ENCODE results near the gene RCN2. TPM values are rescaled to one million over a fixed set of nuclear protein-coding genes. Genes with fewer than 3 reads are reported as not detected.
A peak's percentile ranks its signal among the peaks of the same experiment; 100 is the strongest.
"Not testable (repeated sequence)": the region's sequence is repeated elsewhere in the genome, so short reads cannot be mapped to it uniquely, and the experiment has no call there.

The RCN2 gene, protein sequence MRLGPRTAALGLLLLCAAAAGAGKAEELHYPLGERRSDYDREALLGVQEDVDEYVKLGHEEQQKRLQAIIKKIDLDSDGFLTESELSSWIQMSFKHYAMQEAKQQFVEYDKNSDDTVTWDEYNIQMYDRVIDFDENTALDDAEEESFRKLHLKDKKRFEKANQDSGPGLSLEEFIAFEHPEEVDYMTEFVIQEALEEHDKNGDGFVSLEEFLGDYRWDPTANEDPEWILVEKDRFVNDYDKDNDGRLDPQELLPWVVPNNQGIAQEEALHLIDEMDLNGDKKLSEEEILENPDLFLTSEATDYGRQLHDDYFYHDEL
- 10 to 100 TPM; 88.0 to 98.1 (median 94.5) TPM for total RNA-seq (2021; fragmentation: NEBNext Ultra II Directional; extraction: Animal tissue kit (Norgen Biotek cat#: 25700))
- long read RNA-seq, full-length matches to known transcripts: 294 of 308 reads
- long read RNA-seq, partial matches to known transcripts: 9 of 308 reads
- long read RNA-seq, other reads (novel, unspliced or antisense): 5 of 308 reads

GRCh38 chr15:76931397-76932134, at the start of gene RCN2:
Gene RCN2, plus strand, starts transcription at chr15:76931749. Its CDS starts 93 bp downstream, at chr15:76931842.
- Mint-ChIP-seq H3K9me3 (no peaks in the 10 kb centered on the region), H3K4me3 (peak within 1 kb of the TSS; percentile 91), H3K36me3 (ENCODE audit: low read depth) (peaks cover 14% of the 10 kb centered on the region), H3K4me1 (ENCODE audit: low read depth) (peaks cover 21% of the 10 kb centered on the region), H3K27ac (peak within 1 kb of the TSS; percentile 84), H3K27me3 (ENCODE audit: insufficient read depth) (peaks cover 5% of the 10 kb centered on the region; the same call in 1 of the 2 replicates)
- TF ChIP-seq, protein P1, sequence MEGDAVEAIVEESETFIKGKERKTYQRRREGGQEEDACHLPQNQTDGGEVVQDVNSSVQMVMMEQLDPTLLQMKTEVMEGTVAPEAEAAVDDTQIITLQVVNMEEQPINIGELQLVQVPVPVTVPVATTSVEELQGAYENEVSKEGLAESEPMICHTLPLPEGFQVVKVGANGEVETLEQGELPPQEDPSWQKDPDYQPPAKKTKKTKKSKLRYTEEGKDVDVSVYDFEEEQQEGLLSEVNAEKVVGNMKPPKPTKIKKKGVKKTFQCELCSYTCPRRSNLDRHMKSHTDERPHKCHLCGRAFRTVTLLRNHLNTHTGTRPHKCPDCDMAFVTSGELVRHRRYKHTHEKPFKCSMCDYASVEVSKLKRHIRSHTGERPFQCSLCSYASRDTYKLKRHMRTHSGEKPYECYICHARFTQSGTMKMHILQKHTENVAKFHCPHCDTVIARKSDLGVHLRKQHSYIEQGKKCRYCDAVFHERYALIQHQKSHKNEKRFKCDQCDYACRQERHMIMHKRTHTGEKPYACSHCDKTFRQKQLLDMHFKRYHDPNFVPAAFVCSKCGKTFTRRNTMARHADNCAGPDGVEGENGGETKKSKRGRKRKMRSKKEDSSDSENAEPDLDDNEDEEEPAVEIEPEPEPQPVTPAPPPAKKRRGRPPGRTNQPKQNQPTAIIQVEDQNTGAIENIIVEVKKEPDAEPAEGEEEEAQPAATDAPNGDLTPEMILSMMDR (IDR thresholded peaks at IDR 0.05): peak; percentile 11; the same call in 1 of the 2 replicates
- DNase-seq: peak; percentile 92

DNA sequence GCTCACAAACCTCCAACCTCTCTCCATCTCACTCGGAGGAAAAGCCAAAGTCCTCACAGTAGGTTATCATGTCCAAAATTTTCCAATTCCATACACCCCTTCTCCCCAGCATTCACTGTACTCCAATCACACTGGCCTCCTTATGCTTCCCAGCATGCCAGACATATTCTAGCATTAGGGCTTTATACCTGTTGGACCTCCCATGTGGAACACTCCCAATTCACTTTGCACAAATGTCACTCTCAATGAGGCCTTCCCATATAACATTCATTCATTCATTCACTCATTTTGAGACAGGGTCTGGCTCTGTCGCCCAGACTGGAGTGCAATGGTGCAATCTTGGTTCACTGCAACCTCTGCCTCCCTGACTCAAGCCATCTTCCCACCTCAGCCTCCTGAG, 46.3 kb upstream of the RCN2 start:
- H3K4me3 Mint-ChIP-seq: no peak overlapping the region
- no peaks in the 10 kb centered on the region for H3K9me3 Mint-ChIP-seq
- TF ChIP-seq, protein P1 (IDR thresholded peaks at IDR 0.05): no peak
- no peak for DNase-seq
- no peaks in the 10 kb centered on the region for H3K4me1 Mint-ChIP-seq (ENCODE audit: low read depth)
- H3K36me3 Mint-ChIP-seq (ENCODE audit: low read depth): peaks cover 7% of the 10 kb centered on the region
- H3K27me3 Mint-ChIP-seq (ENCODE audit: insufficient read depth): no peaks in the 10 kb centered on the region
- H3K27ac Mint-ChIP-seq: no peak overlapping the region

DNA sequence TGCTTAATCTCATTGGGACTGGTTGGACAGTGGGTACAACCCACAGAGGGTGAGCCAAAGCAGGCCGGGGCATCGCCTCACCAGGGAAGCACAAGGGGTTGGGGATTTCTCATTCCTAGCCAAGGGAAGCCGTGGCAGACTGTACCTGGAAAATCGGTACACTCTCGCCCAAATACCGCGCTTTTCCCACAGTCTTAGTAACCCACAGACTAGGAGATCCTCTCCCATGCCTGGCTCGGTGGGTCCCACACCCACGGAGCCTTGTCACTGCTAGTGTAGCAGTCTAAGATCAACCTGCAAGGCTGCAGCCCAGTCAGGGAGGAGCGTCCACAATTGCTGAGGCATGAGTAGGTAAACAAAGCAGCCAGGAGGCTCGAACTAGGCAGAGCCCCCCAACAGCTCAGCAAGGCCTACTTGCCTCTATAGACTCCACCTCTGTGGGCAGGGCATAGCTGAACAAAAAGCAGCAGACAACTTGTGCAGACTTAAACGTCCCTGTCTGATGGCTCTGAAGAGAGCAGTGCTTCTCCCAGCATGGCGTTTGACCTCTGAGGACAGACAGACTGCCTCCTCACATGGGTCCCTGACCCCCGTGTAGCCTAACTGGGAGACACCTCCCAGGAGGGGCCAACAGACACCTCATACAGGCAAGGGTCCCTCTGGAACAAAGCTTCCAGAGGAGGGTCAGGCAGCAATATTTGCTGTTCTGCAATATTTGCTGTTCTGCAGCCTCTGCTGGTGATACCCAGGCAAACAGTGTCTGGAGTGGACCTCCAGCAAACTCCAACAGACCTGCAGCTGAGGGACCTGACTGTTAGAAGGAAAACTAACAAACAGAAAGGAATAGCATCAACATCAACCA, 44.0 kb upstream of the RCN2 start:
- peaks cover 12% of the 10 kb centered on the region for H3K36me3 Mint-ChIP-seq (ENCODE audit: low read depth)
- not testable (repeated sequence) for H3K27ac Mint-ChIP-seq

GRCh38 chr15:76892836-76893235, 38.7 kb upstream of the RCN2 start:
- H3K27me3 Mint-ChIP-seq (ENCODE audit: insufficient read depth); H3K27ac Mint-ChIP-seq; H3K9me3 Mint-ChIP-seq; H3K4me3 Mint-ChIP-seq; DNase-seq; H3K4me1 Mint-ChIP-seq (ENCODE audit: low read depth): not testable (repeated sequence)
- H3K36me3 Mint-ChIP-seq (ENCODE audit: low read depth): peaks cover 12% of the 10 kb centered on the region

More for the DNA sequence above, 44.0 kb upstream of the RCN2 start:
- H3K4me1 Mint-ChIP-seq (ENCODE audit: low read depth); H3K27me3 Mint-ChIP-seq (ENCODE audit: insufficient read depth); H3K9me3 Mint-ChIP-seq; H3K4me3 Mint-ChIP-seq; DNase-seq: not testable (repeated sequence)

DNA sequence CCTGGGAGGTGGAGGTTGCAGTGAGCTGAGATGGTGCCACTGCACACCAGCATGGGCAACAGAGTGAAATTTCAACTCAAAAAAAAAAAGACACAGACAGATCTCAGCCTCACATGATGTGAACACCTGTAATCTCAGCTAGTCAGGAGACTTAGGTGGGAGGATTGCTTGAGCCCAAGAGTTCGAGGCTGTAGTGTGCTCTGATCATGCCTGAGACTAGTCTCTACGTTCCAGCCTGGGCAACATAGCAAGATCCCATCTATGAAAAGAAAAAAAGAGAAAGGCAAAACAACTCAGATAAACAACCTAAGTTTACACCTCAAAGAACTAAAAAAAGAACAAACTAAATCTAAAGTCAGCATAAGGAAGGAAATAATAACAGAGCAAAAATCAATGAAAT, 37.4 kb upstream of the RCN2 start:
- Mint-ChIP-seq H3K27me3 (ENCODE audit: insufficient read depth) (no peaks in the 10 kb centered on the region), H3K36me3 (ENCODE audit: low read depth) (peaks cover 6% of the 10 kb centered on the region), H3K27ac (no peak overlapping the region), H3K4me3 (no peak overlapping the region), H3K9me3 (peaks cover 5% of the 10 kb centered on the region; the same call in 1 of the 2 replicates), H3K4me1 (ENCODE audit: low read depth) (no peaks in the 10 kb centered on the region)
- DNase-seq: no peak
- TF ChIP-seq, protein P1 (IDR thresholded peaks at IDR 0.05): no peak

DNA sequence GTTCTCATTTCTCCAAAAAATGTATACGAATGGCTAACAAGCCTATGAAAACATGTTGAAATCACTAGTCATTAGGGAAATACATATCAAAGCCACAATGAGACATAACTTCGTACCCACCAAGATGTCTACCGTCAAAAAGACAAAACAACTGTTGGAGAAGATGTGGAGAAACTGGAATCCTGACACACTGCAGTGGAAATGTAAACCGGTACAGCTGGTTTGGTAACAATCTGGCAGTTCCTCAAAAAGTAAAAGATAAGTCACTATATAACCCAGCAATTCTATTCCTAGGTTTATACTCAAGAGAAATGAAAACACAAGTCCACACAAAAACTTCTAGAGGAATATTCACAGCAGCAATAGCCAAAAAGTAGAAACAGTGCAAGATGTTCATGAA, 33.4 kb upstream of the RCN2 start:
- no peaks in the 10 kb centered on the region for H3K9me3 Mint-ChIP-seq
- H3K27me3 Mint-ChIP-seq (ENCODE audit: insufficient read depth): no peaks in the 10 kb centered on the region
- no peak overlapping the region for H3K27ac Mint-ChIP-seq
- peaks cover 6% of the 10 kb centered on the region for H3K4me1 Mint-ChIP-seq (ENCODE audit: low read depth)
- no peak overlapping the region for H3K4me3 Mint-ChIP-seq
- TF ChIP-seq, protein P1 (IDR thresholded peaks at IDR 0.05): no peak
- no peaks in the 10 kb centered on the region for H3K36me3 Mint-ChIP-seq (ENCODE audit: low read depth)
- DNase-seq: no peak

- H3K9me3 Mint-ChIP-seq; H3K36me3 Mint-ChIP-seq (ENCODE audit: low read depth); H3K27ac Mint-ChIP-seq; H3K27me3 Mint-ChIP-seq (ENCODE audit: insufficient read depth); DNase-seq; H3K4me3 Mint-ChIP-seq: not testable (repeated sequence)
- peaks cover 18% of the 10 kb centered on the region for H3K4me1 Mint-ChIP-seq (ENCODE audit: low read depth)
These were observed 32.2 kb upstream of the RCN2 start for GRCh38 chr15:76899176-76899930.

GRCh38 chr15:76899931-76900310, 31.6 kb upstream of the RCN2 start:
- not testable (repeated sequence) for H3K27me3 Mint-ChIP-seq (ENCODE audit: insufficient read depth); H3K36me3 Mint-ChIP-seq (ENCODE audit: low read depth); H3K27ac Mint-ChIP-seq; H3K9me3 Mint-ChIP-seq; DNase-seq; H3K4me3 Mint-ChIP-seq
- peaks cover 21% of the 10 kb centered on the region for H3K4me1 Mint-ChIP-seq (ENCODE audit: low read depth)
